PC-9 (cell line): Measurements from ENCODE around the gene IFITM10. TPM values are rescaled to one million over a fixed set of nuclear protein-coding genes. Genes with fewer than 3 reads are reported as not detected.

Experiments used
- BruUV-seq: library from RNA; stranded (reverse); fragments of 400-500 nt; replicated peaks from 2 replicates; lab custom pipeline; 2021; lab: Mats Ljungman, UMichigan
- CTCF ChIA-PET: fragments of 300-600 bp; sonication (Branson Sonifier 250); formaldehyde crosslinking; loops from one replicate; lab custom pipeline; 2022; ENCODE audit warnings: antibody characterized with exemption; lab: Charles Lee
- POLR2A ChIA-PET: fragments of 300-600 bp; sonication (Branson Sonifier 250); formaldehyde crosslinking; loops from one replicate; lab custom pipeline; 2022; ENCODE audit warnings: antibody characterized with exemption; ENCODE audit not compliant: unreplicated experiment; lab: Charles Lee
- DNase-seq, 2 experiments: peaks; one replicate each; pipeline versions ENCODE4 v3.0.0 to v3.0.0-alpha.2; 2015 to 2022; ENCODE audit warnings: mixed read lengths in 1 of 2
- H2AFZ ChIP-seq: fragments of 200-600 bp; sonication (generic); 2 replicates; pipeline ENCODE4 v1.8.1; 2017; ENCODE audit warnings: antibody characterized with exemption
- H3F3A ChIP-seq: fragments of 200-600 bp; sonication (generic); 2 replicates; pipeline ENCODE4 v1.8.1; 2017; ENCODE audit warnings: antibody characterized with exemption, mild to moderate bottlenecking, low read depth; ENCODE audit not compliant: insufficient read depth
- H3K27ac ChIP-seq: fragments of 200-600 bp; sonication (generic); 2 replicates; pipeline ENCODE4 v1.6.1; 2016; ENCODE audit warnings: mixed run types
- H3K27me3 ChIP-seq: fragments of 200-600 bp; sonication (generic); 2 replicates; pipeline ENCODE4 v1.6.1; 2016; ENCODE audit warnings: low read depth, mixed run types; ENCODE audit not compliant: insufficient read depth
- H3K36me3 ChIP-seq: fragments of 200-600 bp; sonication (generic); 2 replicates; pipeline ENCODE4 v1.6.1; 2016; ENCODE audit warnings: low read depth, mixed run types
- H3K4me1 ChIP-seq: fragments of 200-600 bp; sonication (generic); replicated peaks from 2 replicates; pipeline ENCODE4 v1.6.1; 2016; ENCODE audit warnings: mixed run types; ENCODE audit not compliant: insufficient read depth
- H3K4me2 ChIP-seq: fragments of 200-600 bp; sonication (generic); 2 replicates; pipeline ENCODE4 v1.6.1; 2017; ENCODE audit warnings: mixed run types
- H3K4me3 ChIP-seq: fragments of 200-600 bp; sonication (generic); 2 replicates; pipeline ENCODE4 v1.6.1; 2016; ENCODE audit warnings: mixed run types
- H3K79me2 ChIP-seq: fragments of 200-600 bp; sonication (generic); 2 replicates; pipeline ENCODE4 v1.6.1; 2017; ENCODE audit warnings: low read depth, mixed run types
- H3K9me2 ChIP-seq: fragments of 200-600 bp; sonication (generic); 2 replicates; pipeline ENCODE4 v1.8.1; 2017; ENCODE audit warnings: mild to moderate bottlenecking; ENCODE audit not compliant: insufficient read depth
- H3K9me3 ChIP-seq: fragments of 200-600 bp; sonication (generic); 2 replicates; pipeline ENCODE4 v1.8.1; 2016; ENCODE audit warnings: low read depth; ENCODE audit not compliant: insufficient read depth
- H4K20me1 ChIP-seq: fragments of 200-600 bp; sonication (generic); 2 replicates; pipeline ENCODE4 v1.8.1; 2017; ENCODE audit not compliant: insufficient read depth
- CTCF ChIP-seq: fragments of 200-600 bp; sonication (generic); conservative IDR thresholded peaks from 2 replicates; pipeline ENCODE4 v1.6.1; 2017; ENCODE audit warnings: mixed run types, antibody characterized with exemption, mild to moderate bottlenecking, moderate library complexity
- EZH2 ChIP-seq: fragments of 200-600 bp; sonication (generic); IDR thresholded peaks from 2 replicates; pipeline ENCODE4 v1.8.0; 2017; ENCODE audit warnings: antibody characterized with exemption, low read depth
- intact Hi-C: fragments of 100-400 bp; cut with micrococcal nuclease; formaldehyde crosslinking; loops from one replicate; pipeline ENCODE4 v1.10.0; 2022; ENCODE audit not compliant: unreplicated experiment
- total RNA-seq: library from RNA; stranded (reverse); gene quantifications from 2 replicates; pipeline ENCODE4 v1.2.3, GENCODE V29; 2021

IFITM10 gene
- total RNA-seq, 1 experiment from 2014 or later = 5.5 TPM

GRCh38 chr11:1701091-1701807 lies 49.1 kb downstream of the IFITM10 start:
- Histone ChIP-seq H3K4me2 (no peak overlapping the region), H3K9me3 (no peaks in the 10 kb centered on the region), H3K4me1 (peaks cover 19% of the 10 kb centered on the region), H3K79me2 (no peaks in the 10 kb centered on the region), H3K27ac (no peak overlapping the region), H4K20me1 (no peaks in the 10 kb centered on the region), H3K9me2 (no peaks in the 10 kb centered on the region), H3K36me3 (no peaks in the 10 kb centered on the region), H3K4me3 (no peak overlapping the region), H3K27me3 (no peaks in the 10 kb centered on the region), H3F3A (peaks cover 21% of the 10 kb centered on the region), H2AFZ (no peak overlapping the region)
- DNase-seq = no peak
- intact Hi-C loops = no loop called here
- ChIA-PET CTCF (interaction anchor here (0.8 kb wide), 1 partner anchor 205 kb away, joined by 3 read pairs; no protein-coding TSS in a partner anchor), POLR2A (no interaction called here)
- TF ChIP-seq CTCF (no peak), EZH2 (no peak)
- no TSS peak for BruUV-seq

GRCh38 chr11:1699771-1700170 lies 50.6 kb downstream of the IFITM10 start:
- H3K9me2 ChIP-seq = no peaks in the 10 kb centered on the region
- intact Hi-C loops = no loop called here
- TF ChIP-seq CTCF = no peak
- no peak for TF ChIP-seq EZH2
- H3K4me2 ChIP-seq = no peak overlapping the region
- H3F3A ChIP-seq = peaks cover 8% of the 10 kb centered on the region
- no peaks in the 10 kb centered on the region for H3K27me3 ChIP-seq
- no peaks in the 10 kb centered on the region for H3K9me3 ChIP-seq
- ChIA-PET CTCF (no interaction called here), POLR2A (no interaction called here)
- no peak for DNase-seq
- H2AFZ ChIP-seq = no peak overlapping the region
- no peak overlapping the region for H3K4me3 ChIP-seq
- no peaks in the 10 kb centered on the region for H4K20me1 ChIP-seq
- no peaks in the 10 kb centered on the region for H3K36me3 ChIP-seq
- H3K79me2 ChIP-seq = no peaks in the 10 kb centered on the region
- peaks cover 7% of the 10 kb centered on the region for H3K4me1 ChIP-seq
- BruUV-seq = no TSS peak
- H3K27ac ChIP-seq = no peak overlapping the region

- TF ChIP-seq CTCF = no peak
- TF ChIP-seq EZH2 = no peak
- H3K27me3 ChIP-seq = no peaks in the 10 kb centered on the region
- H3K27ac ChIP-seq = no peak within 1 kb of the TSS
- H3K4me2 ChIP-seq = no peak within 1 kb of the TSS
- H3K4me1 ChIP-seq = peaks cover 11% of the 10 kb centered on the region
- no peaks in the 10 kb centered on the region for H3K79me2 ChIP-seq
- no TSS peak for BruUV-seq
- no peak within 1 kb of the TSS for H3K4me3 ChIP-seq
- no peaks in the 10 kb centered on the region for H4K20me1 ChIP-seq
- H3K9me2 ChIP-seq = no peaks in the 10 kb centered on the region
- no peak for DNase-seq
- intact Hi-C loops = no loop called here
- H3F3A ChIP-seq = no peaks in the 10 kb centered on the region
- CTCF ChIA-PET = interaction anchor here (0.6 kb wide), 2 partner anchors 134 to 151 kb away, joined by 4 to 5 read pairs; no protein-coding TSS in a partner anchor
- no peak within 1 kb of the TSS for H2AFZ ChIP-seq
- POLR2A ChIA-PET = no interaction called here
- no peaks in the 10 kb centered on the region for H3K36me3 ChIP-seq
- no peaks in the 10 kb centered on the region for H3K9me3 ChIP-seq
These were observed 53.5 kb downstream of the IFITM10 start, which contains the start of gene KRTAP5-6 for GRCh38 chr11:1696608-1697570. Gene KRTAP5-6, plus strand, starts transcription at chr11:1697195. Its CDS starts 51 bp downstream, at chr11:1697246.
